ENCODE measurements around the gene BABAM2.

BABAM2 gene

GRCh38 chr2:28292491-28292890 lies 402.0 kb downstream of the BABAM2 start:
- DNase-seq = no peak

DNA sequence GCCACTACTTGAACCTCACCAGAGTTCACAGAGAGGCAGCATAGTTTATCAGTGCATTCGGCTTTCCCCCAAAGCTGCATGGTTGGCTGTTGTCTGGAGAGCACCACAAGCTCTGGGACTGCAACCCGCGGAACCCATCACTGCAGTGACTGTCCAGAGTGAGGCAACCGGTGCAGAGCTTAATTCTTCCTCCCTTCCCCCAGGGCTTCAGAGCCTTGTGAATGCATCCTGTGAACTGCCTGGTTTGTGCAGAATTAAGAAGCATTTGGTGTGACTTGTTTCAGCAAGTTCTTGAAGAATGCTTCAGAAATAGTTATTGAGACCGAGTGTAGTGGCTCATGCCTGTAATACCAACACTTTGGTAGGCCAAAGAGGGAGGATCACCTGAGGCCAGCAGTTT lies 402.9 kb downstream of the BABAM2 start:
- DNase-seq = no peak

- no peak for DNase-seq
These were observed 403.9 kb downstream of the BABAM2 start for GRCh38 chr2:28294451-28294850.

DNA sequence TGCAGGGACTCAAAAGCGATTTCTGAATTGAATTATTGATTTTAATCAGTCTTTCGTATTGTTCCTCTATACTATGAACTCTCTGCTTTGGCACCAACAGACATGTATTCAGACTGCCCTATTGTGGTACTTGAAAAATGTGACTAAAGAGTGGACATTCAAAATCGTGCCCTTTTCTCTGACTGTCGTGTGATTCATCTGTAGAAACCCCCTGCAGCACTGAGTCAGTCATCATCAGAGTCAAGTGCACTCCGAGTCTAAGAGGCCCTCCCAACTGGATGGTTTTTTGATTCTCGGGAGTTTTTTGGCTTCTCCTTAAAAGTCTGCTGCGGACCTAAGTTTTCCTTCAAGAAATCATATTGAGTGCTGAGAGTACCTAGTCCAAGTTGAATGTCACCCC lies 405.7 kb downstream of the BABAM2 start:
- no peak for DNase-seq

DNA sequence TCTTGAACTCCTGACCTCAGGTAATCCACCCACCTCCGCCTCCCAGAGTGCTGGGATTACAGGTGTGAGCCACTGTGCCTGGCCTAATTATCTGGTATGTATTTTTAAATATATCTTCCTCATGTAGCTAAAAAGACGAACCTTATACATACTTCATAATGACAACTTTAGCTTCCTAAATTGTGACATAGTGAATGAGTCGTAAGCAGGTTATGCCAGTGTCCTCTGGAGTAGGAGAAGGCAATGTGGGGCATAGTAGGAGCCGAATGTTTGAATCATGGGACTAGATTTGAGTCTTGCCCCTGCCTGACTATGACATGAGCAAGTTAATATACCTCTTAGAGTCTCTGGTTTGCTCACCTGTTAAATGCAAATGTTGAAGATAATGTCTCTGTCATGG lies 406.4 kb downstream of the BABAM2 start:
- DNase-seq = no peak

DNA sequence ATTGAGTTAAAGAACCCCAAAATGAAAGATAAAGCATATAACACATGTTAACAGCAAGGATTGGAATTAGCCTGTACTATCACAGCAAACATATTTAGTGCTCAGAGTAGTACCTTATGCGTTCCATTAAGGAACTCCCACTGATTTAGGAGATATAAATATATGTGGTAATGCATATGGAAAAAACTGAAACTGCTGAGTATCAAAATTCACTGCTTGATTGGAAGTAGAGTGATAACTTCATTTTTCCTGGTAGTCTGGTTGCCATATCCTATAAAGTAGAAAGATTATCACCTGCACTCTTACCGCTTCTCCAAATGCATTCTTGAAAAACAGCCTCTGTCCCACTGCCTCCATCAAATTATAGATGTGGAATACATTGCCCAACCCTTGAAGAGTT lies 407.0 kb downstream of the BABAM2 start:
- no peak for DNase-seq

DNA sequence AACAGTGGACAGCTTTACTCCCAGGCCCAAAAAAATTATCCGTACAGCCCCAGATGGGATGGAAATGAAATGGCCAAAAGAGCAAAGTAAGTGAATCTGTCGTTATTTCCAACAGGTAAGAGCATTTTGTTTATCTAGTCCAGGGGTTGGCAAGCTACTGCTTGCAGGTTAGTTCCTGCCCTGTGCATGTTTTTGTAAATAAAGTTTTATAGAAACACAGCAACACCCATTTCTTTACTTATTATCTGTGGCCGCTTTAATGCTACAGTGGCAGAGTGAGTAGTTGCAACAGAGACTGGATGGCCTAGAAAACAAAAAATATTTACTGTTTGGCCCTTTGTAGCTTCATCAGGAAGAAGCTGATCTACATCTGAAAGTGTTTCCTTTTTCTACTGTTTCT lies 407.9 kb downstream of the BABAM2 start:
- no peak for DNase-seq

- no peak for DNase-seq
These were observed 410.2 kb downstream of the BABAM2 start for GRCh38 chr2:28300485-28301341.

DNA sequence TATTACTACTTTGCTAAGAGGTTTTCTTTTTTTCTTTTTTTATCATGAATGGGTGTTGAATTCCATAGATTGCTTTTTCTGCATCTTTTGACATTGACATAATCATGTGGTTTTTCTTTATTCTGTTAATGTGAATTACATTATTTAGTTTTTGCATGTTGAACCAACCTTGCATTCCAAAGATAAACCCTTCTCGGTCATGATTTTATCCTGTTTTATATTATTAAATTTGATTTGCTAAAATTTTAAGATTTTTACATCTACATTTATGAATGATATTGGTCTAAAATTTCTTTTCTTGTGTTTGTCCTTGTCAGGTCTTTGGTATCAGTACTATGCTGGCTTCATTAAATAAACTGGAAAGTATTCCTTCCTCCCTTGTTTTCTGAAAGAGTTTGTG lies 414.7 kb downstream of the BABAM2 start:
- DNase-seq = no peak

DNA sequence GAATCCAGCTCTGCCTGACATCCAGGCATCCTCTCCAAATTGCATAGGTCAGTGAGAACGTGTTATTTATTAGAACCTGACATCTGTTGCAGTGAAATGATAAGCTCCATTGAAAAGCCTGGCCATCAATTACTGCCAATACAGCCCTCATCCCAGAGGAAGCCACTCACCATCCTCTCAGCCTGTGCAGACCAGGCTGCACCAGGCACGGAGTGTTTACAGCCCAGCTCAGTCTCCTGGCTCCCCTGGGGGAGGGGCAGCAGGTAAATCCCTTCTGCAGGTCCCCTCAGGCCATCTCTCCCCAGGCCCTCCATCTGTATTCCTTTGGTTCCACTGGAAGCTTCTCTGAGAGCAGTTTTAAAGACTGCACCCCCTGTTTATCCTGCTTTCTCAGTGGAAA lies 419.6 kb downstream of the BABAM2 start:
- DNase-seq = no peak

GRCh38 chr2:28311660-28312249 lies 421.2 kb downstream of the BABAM2 start:
- DNase-seq = no peak

- DNase-seq = no peak
These were observed 422.0 kb downstream of the BABAM2 start for GRCh38 chr2:28312307-28313219.

DNA sequence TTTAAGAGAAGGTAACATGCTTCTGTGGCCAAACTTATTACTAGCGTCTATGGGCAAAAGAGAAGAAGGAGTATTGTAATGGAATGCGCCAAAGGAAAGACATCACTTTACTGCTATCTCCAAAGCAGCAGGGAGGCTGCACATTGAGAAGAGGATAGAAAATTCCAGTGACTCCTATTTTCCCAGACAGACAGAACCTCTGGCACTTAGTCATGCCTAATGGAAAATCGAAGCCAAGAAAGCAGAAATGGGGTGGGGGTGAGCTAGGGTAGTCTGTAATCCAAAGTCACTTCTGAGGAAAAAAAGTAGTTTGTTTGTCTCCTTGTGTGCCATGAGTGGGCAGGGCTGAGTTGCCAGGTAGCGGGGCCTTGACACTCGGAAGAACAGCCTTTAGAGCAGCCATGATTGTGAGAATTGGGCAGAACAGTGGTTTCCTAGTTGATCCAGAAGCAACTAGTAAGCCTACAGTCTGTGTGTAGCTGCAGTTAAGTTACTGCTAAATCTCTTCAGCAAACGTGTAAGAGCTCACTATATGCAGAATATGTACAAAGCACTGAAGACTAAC lies 422.8 kb downstream of the BABAM2 start:
- DNase-seq = no peak

DNA sequence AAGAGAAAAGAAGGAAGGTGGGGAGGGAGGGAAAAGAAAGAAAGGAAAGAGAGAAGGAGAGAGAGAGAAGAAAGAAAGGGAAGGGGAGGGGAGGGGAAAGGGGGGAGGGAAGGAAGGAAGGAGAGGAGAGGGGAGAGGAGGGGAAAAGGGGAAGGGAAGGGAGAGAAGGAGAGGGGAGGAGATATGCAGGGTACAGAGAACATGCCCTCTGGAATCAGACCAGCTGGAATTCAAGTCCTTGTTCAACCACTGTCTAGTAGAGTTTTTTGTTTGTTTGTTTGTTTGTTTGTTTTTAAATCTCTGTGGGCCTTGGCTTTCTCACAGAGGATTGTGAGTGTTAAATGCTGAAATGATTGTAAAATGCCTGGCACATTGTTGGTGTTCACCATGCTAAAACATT lies 424.4 kb downstream of the BABAM2 start:
- DNase-seq = no peak

DNA sequence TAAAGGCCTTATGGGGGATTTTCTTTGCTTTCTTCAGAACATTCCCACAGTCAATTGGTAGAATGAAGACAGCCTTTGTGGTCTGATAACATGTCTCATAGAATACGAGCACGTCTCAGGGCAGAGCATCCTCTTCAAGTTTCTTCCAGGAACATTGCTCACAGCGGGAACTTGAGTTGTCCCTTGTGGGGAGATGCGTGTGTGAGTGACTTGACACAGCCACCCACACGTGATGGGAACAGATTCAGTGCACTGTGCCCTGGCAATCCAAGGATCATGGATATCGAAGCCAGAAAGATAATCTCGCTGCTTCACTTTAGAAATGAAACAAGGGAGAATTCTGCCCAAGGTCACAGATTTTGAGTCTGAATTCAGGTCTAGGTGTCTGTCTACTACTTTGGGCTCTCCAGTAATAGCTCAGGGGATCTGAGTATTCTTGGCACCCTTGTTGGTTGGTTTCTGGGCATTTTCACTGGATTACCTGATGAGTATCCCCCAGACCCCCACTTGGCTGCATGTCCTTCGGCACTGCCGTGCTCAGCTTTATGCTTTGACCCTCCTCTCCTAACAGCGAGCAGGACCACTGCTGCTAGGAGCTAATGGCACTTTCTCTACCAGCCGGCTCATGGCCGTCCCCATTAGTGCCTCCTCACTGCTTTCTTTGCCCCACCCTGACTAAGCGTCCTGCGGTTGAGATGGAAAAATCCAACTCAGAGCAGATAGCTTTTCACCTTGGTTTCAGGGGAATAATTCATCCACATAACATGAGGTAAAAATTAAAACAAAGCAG lies 426.2 kb downstream of the BABAM2 start:
- no peak for DNase-seq

- DNase-seq = no peak
These were observed 426.9 kb downstream of the BABAM2 start for GRCh38 chr2:28317390-28317789.

- no peak for DNase-seq
These were observed 427.5 kb downstream of the BABAM2 start for GRCh38 chr2:28318023-28318422.

DNA sequence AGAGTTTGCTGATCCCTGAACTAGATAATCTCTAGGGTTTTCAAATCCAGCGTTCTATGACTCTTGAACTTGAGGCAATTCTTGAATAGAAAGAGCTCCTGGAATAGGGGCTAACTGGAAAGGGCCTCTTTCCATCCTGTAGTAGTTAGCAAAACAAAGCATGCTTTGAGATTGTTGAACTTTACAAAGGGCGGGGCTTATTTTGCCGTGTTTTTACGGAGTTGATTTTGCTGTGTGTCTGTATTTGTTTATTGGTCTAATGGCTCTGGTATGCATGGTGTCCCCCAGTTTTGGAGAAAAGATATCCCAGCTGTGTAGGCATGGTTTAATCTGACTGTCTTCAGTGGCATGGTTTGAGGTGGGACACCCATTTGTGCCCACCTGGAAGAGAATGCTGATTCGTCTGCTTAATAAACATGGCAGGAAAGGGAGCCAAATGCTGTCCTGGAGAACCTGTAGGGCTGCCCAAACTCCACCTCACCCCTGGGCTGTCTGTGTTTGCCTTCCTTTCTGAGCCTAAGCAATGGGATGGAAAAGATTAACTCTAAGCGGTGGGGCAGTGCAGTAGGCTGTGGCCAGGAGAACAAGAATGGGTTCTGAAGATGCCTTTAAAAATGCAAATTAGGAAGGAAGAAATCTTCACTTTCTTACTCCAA lies 428.1 kb downstream of the BABAM2 start:
- DNase-seq = no peak

- DNase-seq = no peak
These were observed 428.8 kb downstream of the BABAM2 start for GRCh38 chr2:28319118-28320008.

DNA sequence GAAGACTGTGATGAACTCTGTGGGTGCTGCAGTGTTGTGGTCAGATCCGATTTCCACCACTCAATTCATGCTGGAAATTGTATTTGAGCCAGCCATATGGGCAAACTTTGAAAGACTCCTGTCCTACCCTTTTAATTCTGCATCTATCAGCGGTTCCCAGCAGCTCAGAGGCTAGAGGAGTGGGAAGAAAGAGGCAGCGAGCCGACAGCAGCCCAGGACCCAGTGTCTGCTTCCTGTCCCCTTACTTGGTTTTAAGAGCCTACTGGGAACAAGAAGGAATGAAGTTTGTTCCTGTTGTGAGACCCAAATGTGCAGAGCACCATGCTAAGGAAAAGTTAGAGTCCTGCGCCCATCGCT lies 429.5 kb downstream of the BABAM2 start:
- no peak for DNase-seq

DNA sequence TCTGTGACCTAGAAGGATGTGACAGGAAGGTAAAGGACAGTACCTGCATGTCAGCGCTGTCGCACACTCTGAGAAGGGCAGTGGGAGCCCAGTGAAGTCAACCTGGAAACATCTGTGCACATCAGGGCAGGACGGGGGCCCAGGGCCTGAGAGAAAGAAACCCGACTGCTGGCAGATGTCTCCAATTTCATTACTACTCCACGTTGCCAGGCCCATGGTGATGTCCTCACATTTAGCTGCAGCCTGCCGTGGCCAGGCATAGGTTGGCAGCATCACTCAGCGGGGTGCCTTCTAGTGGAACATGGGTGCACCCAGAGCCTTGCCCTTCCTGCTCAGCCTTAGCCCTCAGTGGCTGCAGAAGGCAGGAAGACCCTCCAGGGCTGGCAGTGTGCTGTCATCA lies 429.8 kb downstream of the BABAM2 start:
- no peak for DNase-seq

All from DMS53 (cell line).